AG10803 (cell line): ENCODE data around the gene MEX3C.

Experiments
- DNase-seq: peaks from one replicate; pipeline ENCODE4 v3.0.0; 2010; ENCODE audit warnings: low read depth
- H3K4me3 ChIP-seq: 2 replicates; pipeline ENCODE4 v1.5.1; 2011; ENCODE audit warnings: mild to moderate bottlenecking, low read length, control low read depth
- CTCF ChIP-seq: conservative IDR thresholded peaks from 2 replicates; pipeline ENCODE4 v1.5.1; 2011; ENCODE audit warnings: mild to moderate bottlenecking, low read length, control low read depth, inconsistent platforms

Gene MEX3C

DNA sequence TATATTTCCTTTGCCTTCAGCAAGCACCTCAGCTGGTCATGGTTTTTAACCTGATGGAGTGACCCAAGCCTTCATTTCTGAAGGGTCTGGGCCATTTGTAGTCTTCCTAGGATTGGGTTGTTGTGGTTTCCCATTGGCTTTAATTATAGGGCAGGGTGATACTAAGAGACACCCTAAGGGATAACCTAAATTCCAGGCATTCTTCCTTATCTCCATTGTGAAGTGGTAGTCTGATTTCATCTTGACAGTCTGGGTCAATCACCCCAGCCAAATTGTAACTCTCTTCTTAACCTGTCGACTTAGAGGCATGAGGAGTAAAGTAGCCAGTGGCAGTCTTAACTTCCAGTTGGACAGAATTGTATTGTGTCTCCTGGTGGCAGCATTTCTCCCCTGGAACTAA, 30.2 kb upstream of the MEX3C start:
- H3K4me3 ChIP-seq = no peak overlapping the region
- DNase-seq = no peak
- no peak for TF ChIP-seq CTCF

DNA sequence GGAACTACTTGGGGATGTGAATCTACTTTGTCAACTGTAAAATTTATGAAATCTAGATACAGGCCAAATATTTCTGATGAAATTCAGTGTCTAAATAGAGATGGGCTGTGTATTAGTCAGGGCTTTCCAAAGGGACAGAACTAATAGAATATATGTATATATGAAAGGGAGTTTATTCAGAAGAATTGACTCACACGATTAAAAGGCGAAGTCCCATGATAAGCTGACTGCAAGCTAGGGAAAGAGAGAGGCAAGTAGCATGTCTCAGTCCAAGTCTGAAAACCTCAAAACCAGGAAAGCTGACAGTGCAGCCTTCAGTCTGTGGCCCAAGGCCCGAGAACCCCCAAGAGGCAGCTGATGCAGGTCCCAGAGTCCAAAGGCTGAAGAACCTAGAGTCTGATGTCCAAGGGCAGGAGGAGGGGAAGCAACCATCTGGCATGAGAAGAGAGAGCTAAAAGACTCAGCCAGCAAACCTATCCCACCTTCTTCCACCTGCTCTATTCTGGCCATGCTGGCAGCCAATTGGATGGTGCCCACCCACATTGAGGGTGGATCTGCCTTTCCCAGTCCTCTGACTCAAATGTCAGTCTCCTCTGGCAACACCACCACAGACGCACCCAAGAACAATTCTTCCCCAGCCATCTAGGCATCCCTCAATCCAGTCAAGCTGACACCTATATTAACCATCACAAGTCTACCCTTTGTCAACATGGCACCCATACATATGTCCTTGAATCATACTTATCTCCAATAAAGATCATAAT, 29.3 kb upstream of the MEX3C start:
- no peak for TF ChIP-seq CTCF
- no peak overlapping the region for H3K4me3 ChIP-seq
- no peak for DNase-seq

- TF ChIP-seq CTCF = no peak
- H3K4me3 ChIP-seq = no peak overlapping the region
- no peak for DNase-seq
These were observed 28.6 kb upstream of the MEX3C start for GRCh38 chr18:51226068-51226467.

DNA sequence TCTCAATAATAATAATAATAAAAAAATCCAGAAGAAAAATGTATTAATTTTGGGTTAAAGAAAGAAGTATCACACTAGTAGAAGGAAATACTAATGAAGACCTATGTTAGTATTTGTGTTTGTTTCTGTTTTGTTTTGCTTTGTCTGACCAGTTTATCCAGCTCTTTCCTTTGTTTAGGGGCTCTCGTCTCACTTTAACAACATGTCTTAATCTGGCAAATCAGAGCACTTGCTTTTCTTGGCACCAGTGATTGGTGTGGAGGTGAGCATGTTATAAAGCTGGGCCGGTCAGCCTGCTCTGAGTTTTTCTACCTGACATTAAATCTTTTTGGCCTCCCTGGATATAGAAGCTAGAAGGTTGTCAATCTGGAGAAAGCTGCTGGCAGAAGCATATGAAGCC, 15.1 kb upstream of the MEX3C start:
- no peak for TF ChIP-seq CTCF

GRCh38 chr18:51211552-51211951, 14.1 kb upstream of the MEX3C start:
- no peak overlapping the region for H3K4me3 ChIP-seq
- DNase-seq = peak; percentile 63
- TF ChIP-seq CTCF = no peak

More for the DNA sequence above, 15.1 kb upstream of the MEX3C start:
- no peak for DNase-seq
- no peak overlapping the region for H3K4me3 ChIP-seq

DNA sequence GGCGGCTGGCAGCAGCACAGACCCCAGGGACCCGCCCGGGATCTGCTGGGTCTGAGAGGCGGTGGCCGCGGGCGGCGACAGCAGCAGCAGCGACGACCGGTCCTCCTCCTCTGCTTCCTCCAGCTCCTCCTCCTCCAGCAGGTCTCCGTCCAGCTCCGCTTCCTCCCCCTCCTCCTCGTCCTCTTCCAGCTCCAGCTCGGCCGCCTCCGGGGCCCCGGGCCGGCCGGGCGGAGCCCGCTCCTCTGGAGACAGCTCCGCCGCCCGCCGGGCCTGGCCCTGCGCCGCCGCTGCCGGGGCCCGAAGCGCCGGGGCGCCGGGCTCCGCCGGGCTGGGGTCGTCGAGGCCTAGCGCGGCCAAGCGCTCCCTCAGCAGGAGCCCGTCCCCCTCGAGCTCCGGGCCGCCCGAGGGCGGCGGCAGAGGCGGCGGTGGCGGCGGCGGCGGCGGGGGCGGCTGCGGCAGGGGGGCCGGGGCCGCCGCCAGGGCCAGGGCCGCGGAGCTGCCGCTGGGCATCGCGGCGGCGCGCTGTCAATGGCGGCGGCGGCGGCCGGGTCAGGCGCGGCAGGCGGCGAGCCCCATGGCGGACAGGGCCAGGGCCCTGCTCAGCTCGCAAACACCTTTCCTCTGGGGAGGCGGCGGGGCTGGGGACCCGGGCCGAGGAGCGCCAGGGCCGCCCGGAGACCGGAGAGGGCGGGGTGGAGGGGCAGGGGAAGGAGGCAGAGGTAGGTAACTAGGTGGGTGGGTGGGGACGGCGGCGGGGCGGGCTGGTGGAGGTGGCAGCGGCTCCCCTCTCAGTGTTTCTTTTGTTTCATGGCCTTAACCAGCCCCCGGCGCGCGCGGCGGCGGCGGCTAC, 445 bp downstream of the MEX3C start:
- peak overlapping the region; percentile 95 for H3K4me3 ChIP-seq
- DNase-seq = peak; percentile 62
- TF ChIP-seq CTCF = no peak
